Measurements from ENCODE around the gene TGM2.

DNA sequence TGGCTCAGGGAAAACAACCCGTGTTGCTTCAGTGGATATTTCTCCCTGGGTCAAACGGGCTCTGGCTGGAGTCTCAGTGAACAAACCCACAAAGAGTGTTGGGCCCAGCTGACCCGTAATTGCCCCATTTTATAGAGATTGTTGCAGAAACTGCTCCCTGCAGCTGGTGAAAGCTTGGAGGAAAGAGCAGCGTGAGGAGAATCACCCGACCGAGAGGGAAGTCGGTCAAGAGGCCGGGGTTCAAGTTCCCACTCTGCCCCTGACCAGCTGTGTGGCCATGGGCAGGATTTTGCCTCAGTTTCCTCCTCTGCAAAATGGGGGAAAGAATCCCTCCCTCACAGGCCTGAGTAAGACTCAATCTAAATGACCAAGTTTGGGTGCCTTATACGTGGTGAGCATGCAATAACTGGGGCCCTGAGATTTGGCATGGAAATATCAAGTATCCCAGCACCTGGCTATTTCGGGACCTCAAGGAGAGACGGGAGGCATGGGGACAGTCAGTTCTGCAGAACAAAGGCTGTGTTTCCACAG, 1.7 kb upstream of the TGM2 start:
- TF ChIP-seq, protein P1, sequence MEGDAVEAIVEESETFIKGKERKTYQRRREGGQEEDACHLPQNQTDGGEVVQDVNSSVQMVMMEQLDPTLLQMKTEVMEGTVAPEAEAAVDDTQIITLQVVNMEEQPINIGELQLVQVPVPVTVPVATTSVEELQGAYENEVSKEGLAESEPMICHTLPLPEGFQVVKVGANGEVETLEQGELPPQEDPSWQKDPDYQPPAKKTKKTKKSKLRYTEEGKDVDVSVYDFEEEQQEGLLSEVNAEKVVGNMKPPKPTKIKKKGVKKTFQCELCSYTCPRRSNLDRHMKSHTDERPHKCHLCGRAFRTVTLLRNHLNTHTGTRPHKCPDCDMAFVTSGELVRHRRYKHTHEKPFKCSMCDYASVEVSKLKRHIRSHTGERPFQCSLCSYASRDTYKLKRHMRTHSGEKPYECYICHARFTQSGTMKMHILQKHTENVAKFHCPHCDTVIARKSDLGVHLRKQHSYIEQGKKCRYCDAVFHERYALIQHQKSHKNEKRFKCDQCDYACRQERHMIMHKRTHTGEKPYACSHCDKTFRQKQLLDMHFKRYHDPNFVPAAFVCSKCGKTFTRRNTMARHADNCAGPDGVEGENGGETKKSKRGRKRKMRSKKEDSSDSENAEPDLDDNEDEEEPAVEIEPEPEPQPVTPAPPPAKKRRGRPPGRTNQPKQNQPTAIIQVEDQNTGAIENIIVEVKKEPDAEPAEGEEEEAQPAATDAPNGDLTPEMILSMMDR (IDR thresholded peaks at IDR 0.05) = no peak
- no peak for TF ChIP-seq POLR2A (IDR thresholded peaks at IDR 0.05)
